Measurements from ENCODE around the gene ELOVL6.

DNA sequence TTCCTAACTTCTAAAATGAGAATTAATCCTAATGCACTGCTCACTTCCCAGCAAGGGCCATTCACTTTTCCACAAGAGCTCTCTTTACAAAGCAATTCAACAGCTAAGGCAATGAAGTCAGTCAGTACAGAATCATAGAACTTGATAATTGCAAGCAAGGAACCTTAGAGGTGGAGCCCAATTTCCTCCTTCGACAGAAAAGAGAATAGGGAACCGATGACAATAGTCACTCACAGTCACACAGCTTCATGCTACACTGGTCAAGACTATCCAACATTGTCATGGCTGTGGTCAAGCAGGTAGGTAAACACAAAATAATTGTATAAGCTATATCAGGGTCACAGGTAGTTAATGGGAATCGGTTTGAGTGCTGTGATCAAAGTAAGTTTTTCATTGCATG, 90.0 kb downstream of the ELOVL6 start:
- no peak for TF ChIP-seq MYC (IDR thresholded peaks at IDR 0.05; ENCODE audit: insufficient read depth, insufficient read length, insufficient replicate concordance, low read length, severe bottlenecking)
- TF ChIP-seq TARDBP (IDR thresholded peaks at IDR 0.05; ENCODE audit: borderline replicate concordance) = no peak
